Measurements from ENCODE around the gene LRMDA. TPM values are rescaled to one million over a fixed set of nuclear protein-coding genes. Genes with fewer than 3 reads are reported as not detected.

LRMDA gene
- total and polyA plus RNA-seq, 2 of the 8 experiments (the other 6 are each of a cell fraction or from before 2014, with no cell fraction given): 0.86 to 2.8 TPM

DNA sequence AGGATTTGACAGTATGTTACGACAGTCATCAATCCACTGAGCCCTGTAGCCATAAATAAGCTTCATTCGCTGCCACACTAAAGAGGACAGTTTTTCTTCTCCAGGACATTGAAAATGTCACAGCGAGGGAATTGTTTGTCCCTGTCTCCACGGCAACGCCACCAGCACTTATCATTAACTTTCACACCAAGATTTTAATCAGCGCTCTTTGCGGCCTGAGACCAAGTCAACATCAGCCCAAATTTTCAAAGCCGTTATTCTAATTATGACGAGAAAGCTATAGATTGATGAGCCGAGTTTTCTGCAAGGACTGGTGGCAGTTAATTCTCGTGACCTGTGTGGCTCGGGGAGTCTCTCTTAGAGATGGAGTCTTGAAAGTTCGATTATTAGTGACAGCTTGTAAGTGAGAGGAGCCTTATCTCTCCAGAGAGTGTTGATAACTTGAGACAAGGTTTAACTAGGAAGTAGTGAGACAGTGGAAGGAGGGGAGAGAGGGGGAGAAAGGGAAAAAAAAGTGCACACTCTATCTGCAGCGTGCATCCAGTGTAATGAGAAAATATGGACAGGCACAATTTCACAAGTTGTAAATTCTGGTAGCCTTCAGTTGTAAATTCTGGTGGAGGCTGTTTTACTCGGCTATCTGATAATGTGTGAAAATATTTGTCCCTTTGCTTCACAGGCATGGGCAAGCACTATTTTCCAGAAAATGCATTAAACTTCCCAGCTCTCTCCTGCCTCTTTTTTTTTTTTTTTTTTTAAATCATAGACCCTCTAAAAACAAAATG lies 473.3 kb downstream of the LRMDA start:
- Histone ChIP-seq H3K79me2 (ENCODE audit: control insufficient read depth in 1 of 2, insufficient read depth in 2 of 2, low read length in 2 of 2) (no peaks in the 10 kb centered on the region), H3K4me2 (ENCODE audit: insufficient read depth in 1 of 2, low read depth in 2 of 2, low read length in 2 of 2) (no peak overlapping the region), H4K20me1 (replicated peaks in 1 of 2; ENCODE audit: control insufficient read depth in 1 of 2, insufficient read depth in 2 of 2, low read length in 2 of 2) (no peaks in the 10 kb centered on the region), H3K23me2 (ENCODE audit: low read depth, low read length) (no peaks in the 10 kb centered on the region), H2BK12ac (ENCODE audit: low read depth, low read length) (no peak overlapping the region), H2BK5ac (ENCODE audit: low read depth, low read length) (no peak overlapping the region), H3K36me3 (ENCODE audit: control insufficient read depth in 2 of 4, insufficient read depth in 4 of 4, low read length in 3 of 4) (no peaks in the 10 kb centered on the region), H2AFZ (ENCODE audit: low read length) (no peak overlapping the region), H2BK15ac (ENCODE audit: low read length) (no peak overlapping the region), H4K91ac (replicated peaks; ENCODE audit: insufficient read length, low read length) (no peak overlapping the region), H3K14ac (ENCODE audit: insufficient read length) (no peak overlapping the region), H3K56ac (replicated peaks; ENCODE audit: insufficient read length, low read depth, low read length) (no peak overlapping the region), H3K79me1 (ENCODE audit: low read depth, low read length) (no peaks in the 10 kb centered on the region), H3K9me3 (ENCODE audit: insufficient read depth in 2 of 2, low read depth in 1 of 2, low read length in 1 of 2) (no peaks in the 10 kb centered on the region), H3K4me3 (ENCODE audit: extremely low read depth in 1 of 4, insufficient read depth in 2 of 4, low read depth in 3 of 4, low read length in 4 of 4) (no peak overlapping the region), H3K4me1 (replicated peaks in 1 of 4; ENCODE audit: control insufficient read depth in 3 of 4, insufficient read depth in 4 of 4, low read length in 3 of 4) (0 out of 7 replicates have a peak, but pooled peaks cover 0 to 2% (median 0%) of the 10 kb centered on the region in 4 experiments), H3K4ac (replicated peaks; ENCODE audit: insufficient read length, low read depth, low read length) (no peak overlapping the region), H2BK120ac (replicated peaks; ENCODE audit: low read depth, low read length) (no peak overlapping the region), H4K8ac (ENCODE audit: extremely low read depth, insufficient read depth, low read length) (no peak overlapping the region), H3K9ac (replicated peaks in 1 of 4; ENCODE audit: extremely low read depth in 1 of 4, low read depth in 3 of 4, low read length in 3 of 4) (no peak overlapping the region), H4K5ac (ENCODE audit: insufficient read length, low read depth, low read length) (no peak overlapping the region), H3K23ac (ENCODE audit: insufficient read length) (no peak overlapping the region), H2AK5ac (ENCODE audit: low read depth, low read length) (no peak overlapping the region), H3K18ac (ENCODE audit: extremely low read depth, low read length) (no peak overlapping the region), H2BK20ac (ENCODE audit: low read length) (no peak overlapping the region), H3K27me3 (replicated peaks in 1 of 4; ENCODE audit: control insufficient read depth in 3 of 4, extremely low read depth in 1 of 4, insufficient read depth in 3 of 4, low read length in 3 of 4) (no peaks in the 10 kb centered on the region), H3K27ac (ENCODE audit: low read depth, low read length) (no peak overlapping the region)
- WGBS, 2 experiments (ENCODE audit: extremely low coverage in 1 of 2, insufficient coverage in 1 of 2, insufficient read length in 1 of 2, insufficient replicate concordance in 2 of 2, low coverage in 1 of 2, low lambda C conversion rate in 2 of 2, missing lambda C conversion rate in 1 of 2): 87% methylated on average over 15 of the region's 15 CpGs; no CpG with 5 or more reads in 1 of the 2 experiments
- DNase-seq (ENCODE audit: low read depth in 1 of 2, low spot score in 2 of 2) (no peak), FAIRE-seq (no peak)
- TF ChIP-seq SP1 (IDR thresholded peaks at IDR 0.05; ENCODE audit: low read depth, low read length): no peak
- TF ChIP-seq RXRA (IDR thresholded peaks at IDR 0.05; ENCODE audit: insufficient read depth, low read depth, low read length): no peak
- no peak for TF ChIP-seq CEBPB (IDR thresholded peaks at IDR 0.05; ENCODE audit: low read depth, low read length)
- no peak for TF ChIP-seq CTBP2 (IDR thresholded peaks at IDR 0.05; ENCODE audit: borderline replicate concordance, insufficient read depth, insufficient read length, low read length)
- ChIA-PET POLR2A (ENCODE audit: partially characterized antibody) (no interaction called here), CTCF (ENCODE audit: partially characterized antibody) (interaction anchor here (1.3 kb wide), 1 partner anchor 505 kb away, joined by 3 read pairs; no protein-coding TSS in a partner anchor)
